K562 (cell line): ENCODE measurements around the gene DPT. TPM values are rescaled to one million over a fixed set of nuclear protein-coding genes. Genes with fewer than 3 reads are reported as not detected.

ENCODE experiments used
- ATAC-seq: fragments of 200-7000 bp; cut with Tn5 transposase; 3 replicates; pipeline ENCODE4 v1.9.1; 2020; ENCODE audit warnings: moderate library complexity
- BruUV-seq: library from RNA; stranded (reverse); fragments of 400-500 nt; replicated peaks from 2 replicates; lab custom pipeline; 2021; lab: Mats Ljungman, UMichigan
- CTCF ChIA-PET: fragments of 300-600 bp; formaldehyde crosslinking; extraction: SDS; loops from one replicate; lab custom pipeline; 2021; ENCODE audit warnings: low intra/inter-chr PET ratio; lab: Yijun Ruan, JAX
- POLR2A ChIA-PET: fragments of 300-600, 350-650 bp; sonication (Branson Sonifier 250); formaldehyde crosslinking; extraction: SDS; loops from one replicate; lab custom pipeline; 2021; ENCODE audit warnings: antibody characterized with exemption, inconsistent platforms; lab: Yijun Ruan, JAX
- DNase-seq, 4 experiments: peaks; one replicate each; pipeline versions ENCODE4 v3.0.0 to v3.0.0-alpha.2; 2011 to 2018; ENCODE audit warnings: low spot score in 3 of 4, mixed read lengths in 3 of 4; ENCODE audit errors: extremely low read depth in 1 of 4
- FAIRE-seq: peaks from 2 replicates; lab custom pipeline; 2011; peaks lifted over from hg19 to GRCh38; lab: Jason Lieb, UNC
- H2AFZ ChIP-seq: 2 replicates; pipeline ENCODE4 v1.6.0; 2011; ENCODE audit warnings: low read depth, low read length, control low read depth, inconsistent platforms
- H3K27ac ChIP-seq: fragments of 200-600 bp; 3 replicates; pipeline ENCODE4 v1.8.0; 2011; ENCODE audit warnings: low read depth, mild to moderate bottlenecking, control low read depth, inconsistent platforms, low read length, moderate library complexity, mixed read lengths; ENCODE audit errors: extremely low read depth
- H3K27me3 ChIP-seq, 2 experiments: fragments of 300-600 bp in 1 of 2; 2 replicates in 1 of 2; 3 replicates in 1 of 2; pipeline versions ENCODE4 v1.6.0 to v1.8.0; 2011; ENCODE audit warnings: inconsistent platforms in 2 of 2, low read length in 2 of 2, mild to moderate bottlenecking in 1 of 2, mixed read lengths in 1 of 2, moderate library complexity in 1 of 2; ENCODE audit not compliant: control insufficient read depth in 2 of 2, insufficient read depth in 2 of 2
- H3K36me3 ChIP-seq: fragments of 300-600 bp; 3 replicates; pipeline ENCODE4 v1.8.0; 2011; ENCODE audit warnings: mild to moderate bottlenecking, low read length, inconsistent platforms; ENCODE audit not compliant: control insufficient read depth, insufficient read depth
- H3K4me1 ChIP-seq, 2 experiments: fragments of 200-600 bp in 1 of 2; replicated peaks in 1 of 2; 2 replicates in 1 of 2; 3 replicates in 1 of 2; pipeline versions ENCODE4 v1.5.1 to v1.8.0; 2011; ENCODE audit warnings: inconsistent platforms in 2 of 2, low read length in 2 of 2, mild to moderate bottlenecking in 1 of 2, mixed read lengths in 1 of 2, moderate library complexity in 1 of 2; ENCODE audit not compliant: control insufficient read depth in 2 of 2, insufficient read depth in 2 of 2
- H3K4me2 ChIP-seq: 2 replicates; pipeline ENCODE4 v1.6.1; 2011; ENCODE audit warnings: low read length, control low read depth, inconsistent platforms, mixed read lengths; ENCODE audit not compliant: insufficient read depth
- H3K4me3 ChIP-seq: fragments of 200-600 bp; sonication (generic), shearing (Covaris generic); 2 replicates; pipeline ENCODE4 v1.5.1; 2016; ENCODE audit warnings: control low read depth, inconsistent platforms
- H3K79me2 ChIP-seq: fragments of 200-600 bp; 3 replicates; pipeline ENCODE4 v1.8.0; 2011; ENCODE audit warnings: low read length, inconsistent platforms; ENCODE audit not compliant: control insufficient read depth, insufficient read depth
- H3K9ac ChIP-seq, 2 experiments: 2 replicates each; pipeline versions ENCODE4 v1.6.0 to v1.6.1; 2011; ENCODE audit warnings: low read depth in 2 of 2, low read length in 2 of 2, control low read depth in 1 of 2, inconsistent platforms in 1 of 2, mild to moderate bottlenecking in 1 of 2, mixed read lengths in 1 of 2; ENCODE audit not compliant: insufficient read depth in 1 of 2
- H3K9me1 ChIP-seq: one replicate; pipeline ENCODE4 v1.6.0; 2011; ENCODE audit warnings: inconsistent platforms, mild to moderate bottlenecking, low read length, moderate library complexity; ENCODE audit not compliant: control insufficient read depth, insufficient read depth
- H3K9me3 ChIP-seq: replicated peaks from 2 replicates; pipeline ENCODE4 v1.5.1; 2011; ENCODE audit warnings: low read depth, low read length, inconsistent platforms; ENCODE audit not compliant: control insufficient read depth, insufficient read depth
- H4K20me1 ChIP-seq: replicated peaks from 2 replicates; pipeline ENCODE4 v1.6.1; 2011; ENCODE audit warnings: low read length, inconsistent platforms, mixed read lengths; ENCODE audit not compliant: control insufficient read depth, insufficient read depth
- BACH1 ChIP-seq: fragments of 200-800 bp; sonication (Bioruptor generic); IDR thresholded peaks from 2 replicates; pipeline ENCODE4 v1.6.1; 2016; ENCODE audit warnings: missing genetic modification characterization, missing compliant biosample characterization
- DIDO1 ChIP-seq: fragments of 450-650 bp; IDR thresholded peaks from 2 replicates; pipeline ENCODE4 v1.6.1; 2016; ENCODE audit warnings: low read depth, missing biosample characterization, missing genetic modification characterization
- HMG20B ChIP-seq: fragments of 250-450 bp; sonication (Bioruptor Pico); IDR thresholded peaks from 2 replicates; pipeline ENCODE4 v1.5.0; 2021; ENCODE audit warnings: mild to moderate bottlenecking
- KLF1 ChIP-seq: fragments of 450-650 bp; IDR thresholded peaks from 2 replicates; pipeline ENCODE4 v1.6.1; 2016; ENCODE audit warnings: missing genetic modification characterization, missing compliant biosample characterization
- MAFG ChIP-seq: fragments of 450-650 bp; conservative IDR thresholded peaks from 2 replicates; pipeline ENCODE4 v1.6.1; 2016; ENCODE audit warnings: missing genetic modification characterization, missing compliant biosample characterization
- NFXL1 ChIP-seq: fragments of 450-650 bp; formaldehyde crosslinking; IDR thresholded peaks from 2 replicates; pipeline ENCODE4 v1.4.0; 2021; ENCODE audit warnings: mild to moderate bottlenecking
- SAP30 ChIP-seq: fragments of 200-600 bp; sonication (generic); IDR thresholded peaks from 2 replicates; pipeline ENCODE4 v1.6.1; 2012; ENCODE audit warnings: borderline replicate concordance, low read depth, mild to moderate bottlenecking, moderate library complexity, low read length, control low read depth, inconsistent platforms; ENCODE audit not compliant: insufficient read depth, poor library complexity, severe bottlenecking
- SMC3 ChIP-seq: conservative IDR thresholded peaks from 2 replicates; pipeline ENCODE4 v1.6.1; 2011; ENCODE audit warnings: low read depth, low read length, improper control_type of control experiment; ENCODE audit not compliant: insufficient read depth
- TAL1 ChIP-seq: fragments of 450-650 bp; IDR thresholded peaks from 2 replicates; pipeline ENCODE4 v1.6.1; 2016; ENCODE audit warnings: mild to moderate bottlenecking
- WGBS: fragments of 100-300 bp; shearing (Covaris generic); methylation state at CpG from one replicate; pipeline ENCODE4 v1.1.6; 2016; ENCODE audit warnings: low coverage, mixed read lengths; ENCODE audit not compliant: insufficient coverage; ENCODE audit errors: missing lambda C conversion rate; 5-methylcytosine and 5-hydroxymethylcytosine counted together
- in situ Hi-C: fragments of 300-500 bp; cut with MboI; formaldehyde crosslinking; loops from 4 replicates; pipeline ENCODE4 v1.15.0; 2018; ENCODE audit warnings: inconsistent platforms, mixed read lengths
- intact Hi-C: fragments of 100-400 bp; cut with micrococcal nuclease; formaldehyde crosslinking; loops from 2 replicates; pipeline ENCODE4 v1.14.2; 2022
- polyA plus RNA-seq, 8 experiments: library from polyadenylated mRNA; depleted of rRNA in 4 of 8; stranded (reverse) in 5 of 8; unstranded in 3 of 8; fragments of >200 nt; fragmentation: Nextera tagmentation in 2 of 8; fragmentation: Illumina TruSeq in 1 of 8; extraction: Ambion mirVana in 2 of 8; extraction: Trizol in 1 of 8; gene quantifications; 2 replicates each; pipeline versions ENCODE4 v1.2.1 to v1.2.3, GENCODE V29; 2011 to 2014; ENCODE audit warnings: inconsistent platforms in 1 of 8, missing spikeins in 1 of 8
- total RNA-seq, 7 experiments: library from RNA; depleted of rRNA in 6 of 7; stranded (reverse); fragments of >200 nt in 6 of 7; fragmentation: Illumina TruSeq in 2 of 7; extraction: Trizol in 2 of 7; gene quantifications; 2 replicates each; pipeline versions ENCODE4 v1.2.1 to v1.2.3, GENCODE V29; 2011 to 2021; ENCODE audit warnings: low replicate concordance in 1 of 7
- TF ChIP-seq, protein P1 (sequence below): fragments of 450-650 bp; IDR thresholded peaks from 2 replicates; pipeline ENCODE4 v1.6.1; 2016; ENCODE audit warnings: mild to moderate bottlenecking
- TF ChIP-seq, protein P2 (sequence below): fragments of 250-450 bp; sonication (Bioruptor Pico); IDR thresholded peaks from 2 replicates; pipeline ENCODE4 v1.9.0; 2021; ENCODE audit warnings: mild to moderate bottlenecking, inconsistent platforms
- TF ChIP-seq, protein P3 (sequence below): conservative IDR thresholded peaks from 2 replicates; pipeline ENCODE4 v1.6.1; 2011; ENCODE audit warnings: low read depth, mild to moderate bottlenecking, low read length; ENCODE audit not compliant: control insufficient read depth
- TF ChIP-seq, protein P4 (sequence below): sonication (generic); formaldehyde crosslinking; IDR thresholded peaks from 2 replicates; pipeline ENCODE4 v1.8.0; 2022; ENCODE audit warnings: missing genetic modification reagents, mild to moderate bottlenecking, moderate library complexity, borderline replicate concordance

Gene DPT
- total and polyA plus RNA-seq, 9 of the 15 experiments (the other 6 are each of a cell fraction or from before 2014, with no cell fraction given): not detected

DNA sequence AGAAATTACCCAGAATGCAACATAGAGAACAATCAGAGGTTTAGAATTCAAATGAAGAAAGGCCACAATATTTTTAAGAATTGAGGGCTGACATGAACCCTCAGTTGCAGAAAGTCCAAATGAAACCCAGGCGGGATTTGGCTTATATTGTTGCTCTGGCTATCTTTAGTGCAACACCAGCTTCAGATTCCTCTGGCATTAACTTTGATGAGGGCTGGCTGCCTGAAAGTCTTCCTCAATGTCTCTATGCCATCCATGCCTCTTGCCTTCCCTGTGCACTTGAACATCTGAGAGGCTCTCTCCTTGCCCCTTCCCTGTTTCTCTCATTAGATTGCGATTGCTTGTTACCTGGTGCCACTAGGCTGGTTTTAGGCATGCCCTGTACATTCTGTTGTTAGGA, 31.2 kb upstream of the DPT start:
- no peak for ATAC-seq
- no peak overlapping the region for H3K4me2 ChIP-seq

More for the DNA sequence above, 31.2 kb upstream of the DPT start:
- Histone ChIP-seq H3K27ac (no peak overlapping the region), H3K4me3 (no peak overlapping the region), H2AFZ (no peak overlapping the region), H3K9me3 (no peaks in the 10 kb centered on the region), H4K20me1 (no peaks in the 10 kb centered on the region; the same call in 1 of the 2 replicates), H3K27me3 (peaks cover 0 to 8% of the 10 kb centered on the region in 2 experiments; a peak in 2 of 5 replicates), H3K79me2 (no peaks in the 10 kb centered on the region), H3K9me1 (no peaks in the 10 kb centered on the region), H3K9ac (no peak overlapping the region), H3K4me1 (no peaks in the 10 kb centered on the region), H3K36me3 (no peaks in the 10 kb centered on the region)
- no TSS peak for BruUV-seq
- TF ChIP-seq HMG20B (no peak), SMC3 (no peak), NFXL1 (no peak), DIDO1 (tag) (no peak), MAFG (no peak), TAL1 (no peak), KLF1 (tag) (no peak), SAP30 (no peak), BACH1 (no peak)
- TF ChIP-seq, protein P1, sequence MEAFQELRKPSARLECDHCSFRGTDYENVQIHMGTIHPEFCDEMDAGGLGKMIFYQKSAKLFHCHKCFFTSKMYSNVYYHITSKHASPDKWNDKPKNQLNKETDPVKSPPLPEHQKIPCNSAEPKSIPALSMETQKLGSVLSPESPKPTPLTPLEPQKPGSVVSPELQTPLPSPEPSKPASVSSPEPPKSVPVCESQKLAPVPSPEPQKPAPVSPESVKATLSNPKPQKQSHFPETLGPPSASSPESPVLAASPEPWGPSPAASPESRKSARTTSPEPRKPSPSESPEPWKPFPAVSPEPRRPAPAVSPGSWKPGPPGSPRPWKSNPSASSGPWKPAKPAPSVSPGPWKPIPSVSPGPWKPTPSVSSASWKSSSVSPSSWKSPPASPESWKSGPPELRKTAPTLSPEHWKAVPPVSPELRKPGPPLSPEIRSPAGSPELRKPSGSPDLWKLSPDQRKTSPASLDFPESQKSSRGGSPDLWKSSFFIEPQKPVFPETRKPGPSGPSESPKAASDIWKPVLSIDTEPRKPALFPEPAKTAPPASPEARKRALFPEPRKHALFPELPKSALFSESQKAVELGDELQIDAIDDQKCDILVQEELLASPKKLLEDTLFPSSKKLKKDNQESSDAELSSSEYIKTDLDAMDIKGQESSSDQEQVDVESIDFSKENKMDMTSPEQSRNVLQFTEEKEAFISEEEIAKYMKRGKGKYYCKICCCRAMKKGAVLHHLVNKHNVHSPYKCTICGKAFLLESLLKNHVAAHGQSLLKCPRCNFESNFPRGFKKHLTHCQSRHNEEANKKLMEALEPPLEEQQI: no peak
- TF ChIP-seq, protein P2, sequence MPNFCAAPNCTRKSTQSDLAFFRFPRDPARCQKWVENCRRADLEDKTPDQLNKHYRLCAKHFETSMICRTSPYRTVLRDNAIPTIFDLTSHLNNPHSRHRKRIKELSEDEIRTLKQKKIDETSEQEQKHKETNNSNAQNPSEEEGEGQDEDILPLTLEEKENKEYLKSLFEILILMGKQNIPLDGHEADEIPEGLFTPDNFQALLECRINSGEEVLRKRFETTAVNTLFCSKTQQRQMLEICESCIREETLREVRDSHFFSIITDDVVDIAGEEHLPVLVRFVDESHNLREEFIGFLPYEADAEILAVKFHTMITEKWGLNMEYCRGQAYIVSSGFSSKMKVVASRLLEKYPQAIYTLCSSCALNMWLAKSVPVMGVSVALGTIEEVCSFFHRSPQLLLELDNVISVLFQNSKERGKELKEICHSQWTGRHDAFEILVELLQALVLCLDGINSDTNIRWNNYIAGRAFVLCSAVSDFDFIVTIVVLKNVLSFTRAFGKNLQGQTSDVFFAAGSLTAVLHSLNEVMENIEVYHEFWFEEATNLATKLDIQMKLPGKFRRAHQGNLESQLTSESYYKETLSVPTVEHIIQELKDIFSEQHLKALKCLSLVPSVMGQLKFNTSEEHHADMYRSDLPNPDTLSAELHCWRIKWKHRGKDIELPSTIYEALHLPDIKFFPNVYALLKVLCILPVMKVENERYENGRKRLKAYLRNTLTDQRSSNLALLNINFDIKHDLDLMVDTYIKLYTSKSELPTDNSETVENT (CRISPR knock-in tag): no peak
- TF ChIP-seq, protein P3, sequence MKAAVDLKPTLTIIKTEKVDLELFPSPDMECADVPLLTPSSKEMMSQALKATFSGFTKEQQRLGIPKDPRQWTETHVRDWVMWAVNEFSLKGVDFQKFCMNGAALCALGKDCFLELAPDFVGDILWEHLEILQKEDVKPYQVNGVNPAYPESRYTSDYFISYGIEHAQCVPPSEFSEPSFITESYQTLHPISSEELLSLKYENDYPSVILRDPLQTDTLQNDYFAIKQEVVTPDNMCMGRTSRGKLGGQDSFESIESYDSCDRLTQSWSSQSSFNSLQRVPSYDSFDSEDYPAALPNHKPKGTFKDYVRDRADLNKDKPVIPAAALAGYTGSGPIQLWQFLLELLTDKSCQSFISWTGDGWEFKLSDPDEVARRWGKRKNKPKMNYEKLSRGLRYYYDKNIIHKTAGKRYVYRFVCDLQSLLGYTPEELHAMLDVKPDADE: no peak
- TF ChIP-seq, protein P4, sequence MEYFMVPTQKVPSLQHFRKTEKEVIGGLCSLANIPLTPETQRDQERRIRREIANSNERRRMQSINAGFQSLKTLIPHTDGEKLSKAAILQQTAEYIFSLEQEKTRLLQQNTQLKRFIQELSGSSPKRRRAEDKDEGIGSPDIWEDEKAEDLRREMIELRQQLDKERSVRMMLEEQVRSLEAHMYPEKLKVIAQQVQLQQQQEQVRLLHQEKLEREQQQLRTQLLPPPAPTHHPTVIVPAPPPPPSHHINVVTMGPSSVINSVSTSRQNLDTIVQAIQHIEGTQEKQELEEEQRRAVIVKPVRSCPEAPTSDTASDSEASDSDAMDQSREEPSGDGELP: no peak
- 3% methylated on average over 2 of the region's 2 CpGs for WGBS
- in situ Hi-C loops (no loop called here), intact Hi-C loops (no loop called here)
- no peak for DNase-seq
- ChIA-PET POLR2A (interaction anchor here (0.5 kb wide), 1 partner anchor 10 kb away, joined by 3 read pairs; no protein-coding TSS in a partner anchor), CTCF (interaction anchor here (0.6 kb wide), 1 partner anchor 642 kb away, joined by 3 read pairs; no protein-coding TSS in a partner anchor)
- FAIRE-seq: no peak
